AG04450 (cell line): ENCODE results near the gene UPF1. TPM values are rescaled to one million over a fixed set of nuclear protein-coding genes. Genes with fewer than 3 reads are reported as not detected.

Experiments
- CTCF ChIA-PET: fragments of 300-600, 350-600 bp; formaldehyde crosslinking; extraction: SDS; loops from one replicate; lab custom pipeline; 2022; ENCODE audit warnings: antibody characterized with exemption, inconsistent platforms; lab: Charles Lee
- POLR2A ChIA-PET: fragments of 350-600 bp; formaldehyde crosslinking; extraction: SDS; loops from one replicate; lab custom pipeline; 2021; ENCODE audit warnings: antibody characterized with exemption, inconsistent platforms; lab: Yijun Ruan, JAX
- DNase-seq: peaks from one replicate; pipeline ENCODE4 v3.0.0-alpha.2; 2011; ENCODE audit warnings: low read depth, low spot score
- H3K27ac ChIP-seq: one replicate; pipeline ENCODE4 v1.5.1; 2012; ENCODE audit warnings: low read depth, low read length, control low read depth
- H3K27me3 ChIP-seq: one replicate; pipeline ENCODE4 v1.6.0; 2012; ENCODE audit warnings: low read length; ENCODE audit not compliant: control insufficient read depth, insufficient read depth
- H3K4me3 ChIP-seq: 2 replicates; pipeline ENCODE4 v1.5.1; 2011; ENCODE audit warnings: mild to moderate bottlenecking, low read depth, low read length, control low read depth
- H3K9me3 ChIP-seq: 2 replicates; pipeline ENCODE4 v1.5.1; 2012; ENCODE audit warnings: low read length; ENCODE audit not compliant: control insufficient read depth, insufficient read depth
- polyA plus RNA-seq: library from polyadenylated mRNA; depleted of rRNA; stranded (reverse); fragments of >200 nt; gene quantifications from 2 replicates; pipeline ENCODE4 v1.2.3, GENCODE V29; 2011
- TF ChIP-seq, protein P1 (sequence below): IDR thresholded peaks from 2 replicates; pipeline ENCODE4 v1.5.1; 2011; ENCODE audit warnings: low read depth, low read length, control low read depth, inconsistent platforms

UPF1 gene
- polyA plus RNA-seq, 1 experiment = 28.2 TPM

DNA sequence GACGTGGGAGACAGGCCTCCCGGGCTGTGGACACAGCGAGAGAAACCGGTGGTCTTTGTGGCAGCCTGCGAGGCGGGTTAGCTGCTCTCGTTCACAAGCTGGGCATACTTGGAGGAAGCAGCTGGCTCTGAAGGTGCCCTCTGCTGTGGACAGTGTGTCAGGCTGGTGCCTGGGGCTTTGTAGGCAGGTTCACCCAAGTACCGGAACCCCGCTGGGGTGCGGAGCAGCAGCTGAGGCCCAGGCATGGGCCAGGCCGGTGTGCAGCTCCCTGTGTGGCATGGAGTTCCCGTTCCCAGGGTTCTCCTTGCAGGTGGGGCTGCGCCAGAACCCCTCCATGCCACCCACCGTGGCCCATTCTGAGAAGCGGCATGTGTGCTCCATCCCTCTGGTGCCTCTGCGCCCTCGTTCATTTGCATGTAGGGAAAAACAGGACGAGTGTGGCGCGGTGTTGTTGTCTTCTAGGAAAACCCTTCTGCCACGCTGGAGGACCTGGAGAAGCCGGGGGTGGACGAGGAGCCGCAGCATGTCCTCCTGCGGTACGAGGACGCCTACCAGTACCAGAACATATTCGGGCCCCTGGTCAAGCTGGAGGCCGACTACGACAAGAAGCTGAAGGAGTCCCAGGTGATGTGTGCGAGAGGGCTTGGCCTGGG, 20.0 kb downstream of the UPF1 start:
- Histone ChIP-seq H3K4me3 (no peak overlapping the region), H3K27me3 (no peaks in the 10 kb centered on the region), H3K27ac (no peak overlapping the region), H3K9me3 (no peaks in the 10 kb centered on the region; the same call in 1 of the 2 replicates)
- TF ChIP-seq, protein P1, sequence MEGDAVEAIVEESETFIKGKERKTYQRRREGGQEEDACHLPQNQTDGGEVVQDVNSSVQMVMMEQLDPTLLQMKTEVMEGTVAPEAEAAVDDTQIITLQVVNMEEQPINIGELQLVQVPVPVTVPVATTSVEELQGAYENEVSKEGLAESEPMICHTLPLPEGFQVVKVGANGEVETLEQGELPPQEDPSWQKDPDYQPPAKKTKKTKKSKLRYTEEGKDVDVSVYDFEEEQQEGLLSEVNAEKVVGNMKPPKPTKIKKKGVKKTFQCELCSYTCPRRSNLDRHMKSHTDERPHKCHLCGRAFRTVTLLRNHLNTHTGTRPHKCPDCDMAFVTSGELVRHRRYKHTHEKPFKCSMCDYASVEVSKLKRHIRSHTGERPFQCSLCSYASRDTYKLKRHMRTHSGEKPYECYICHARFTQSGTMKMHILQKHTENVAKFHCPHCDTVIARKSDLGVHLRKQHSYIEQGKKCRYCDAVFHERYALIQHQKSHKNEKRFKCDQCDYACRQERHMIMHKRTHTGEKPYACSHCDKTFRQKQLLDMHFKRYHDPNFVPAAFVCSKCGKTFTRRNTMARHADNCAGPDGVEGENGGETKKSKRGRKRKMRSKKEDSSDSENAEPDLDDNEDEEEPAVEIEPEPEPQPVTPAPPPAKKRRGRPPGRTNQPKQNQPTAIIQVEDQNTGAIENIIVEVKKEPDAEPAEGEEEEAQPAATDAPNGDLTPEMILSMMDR = no peak
- ChIA-PET POLR2A (no interaction called here), CTCF (no interaction called here)
- DNase-seq = no peak

GRCh38 chr19:18852648-18853047, 20.9 kb downstream of the UPF1 start:
- POLR2A ChIA-PET = no interaction called here

DNA sequence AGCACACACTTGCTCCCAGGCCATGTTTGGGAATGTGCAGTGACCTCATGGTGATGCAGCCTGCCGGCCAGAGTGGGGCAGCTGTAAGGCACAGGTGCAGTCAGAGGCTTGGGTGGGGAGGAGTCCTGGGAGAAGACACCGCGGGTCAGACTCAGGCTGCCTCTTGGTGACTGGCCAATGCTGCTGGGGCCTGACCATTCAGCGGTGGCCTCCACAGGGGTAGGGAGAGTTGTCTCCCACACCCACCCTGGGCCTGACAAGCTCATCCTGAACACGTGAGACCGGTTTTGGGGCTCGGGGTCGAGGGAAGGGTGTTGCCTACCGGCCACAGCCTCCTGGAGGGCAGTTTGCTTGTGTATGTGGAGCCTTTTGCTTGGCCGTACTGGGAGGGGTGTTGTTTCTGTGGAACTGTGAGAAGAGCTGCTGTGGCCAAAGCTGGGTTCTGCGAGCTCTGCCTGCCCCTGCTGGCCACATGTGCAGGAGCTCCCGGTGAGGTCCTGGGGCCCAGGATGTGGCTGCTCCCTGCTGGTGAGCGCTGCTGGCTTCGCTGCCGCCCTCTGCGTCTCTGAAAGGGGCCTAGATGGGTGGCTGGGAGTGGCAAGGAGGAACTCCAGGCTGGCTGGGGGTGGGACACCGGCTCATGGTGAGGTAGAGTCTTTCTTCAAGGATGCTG, 22.1 kb downstream of the UPF1 start:
- Histone ChIP-seq H3K27ac (no peak overlapping the region), H3K4me3 (no peak overlapping the region), H3K9me3 (no peaks in the 10 kb centered on the region; the same call in 1 of the 2 replicates), H3K27me3 (no peaks in the 10 kb centered on the region)
- CTCF ChIA-PET = interaction anchor here (4.9 kb wide), 1 partner anchor 13 kb away, joined by 25 read pairs; no protein-coding TSS in a partner anchor
- DNase-seq = no peak
- POLR2A ChIA-PET = no interaction called here
- TF ChIP-seq, protein P1 = no peak

More at GRCh38 chr19:18852648-18853047, 20.9 kb downstream of the UPF1 start:
- H3K9me3 ChIP-seq = no peaks in the 10 kb centered on the region; the same call in 1 of the 2 replicates
- H3K27me3 ChIP-seq = no peaks in the 10 kb centered on the region
- CTCF ChIA-PET = no interaction called here
- no peak overlapping the region for H3K4me3 ChIP-seq
- TF ChIP-seq, protein P1 = no peak
- DNase-seq = no peak
- no peak overlapping the region for H3K27ac ChIP-seq

DNA sequence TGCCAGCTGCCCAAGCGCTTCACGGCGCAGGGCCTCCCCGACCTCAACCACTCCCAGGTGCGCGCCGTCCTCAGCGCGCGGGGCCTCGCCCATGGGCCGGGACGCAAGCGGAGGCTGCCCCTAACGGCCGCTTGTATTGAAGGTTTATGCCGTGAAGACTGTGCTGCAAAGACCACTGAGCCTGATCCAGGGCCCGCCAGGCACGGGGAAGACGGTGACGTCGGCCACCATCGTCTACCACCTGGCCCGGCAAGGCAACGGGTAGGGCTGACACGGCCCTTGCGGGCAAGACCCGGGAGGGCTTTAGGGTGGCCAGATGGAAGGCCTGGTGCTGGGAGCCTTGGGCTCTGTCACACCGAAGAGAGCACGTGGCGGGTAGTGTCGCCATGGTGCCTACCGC, 23.2 kb downstream of the UPF1 start:
- no peak overlapping the region for H3K4me3 ChIP-seq
- no peak overlapping the region for H3K27ac ChIP-seq
- H3K9me3 ChIP-seq = no peaks in the 10 kb centered on the region; the same call in 1 of the 2 replicates
- no peak for DNase-seq
- ChIA-PET POLR2A (no interaction called here), CTCF (interaction anchor here (1.2 to 4.9 kb wide), 3 partner anchors 8 to 12 kb away, joined by 3 to 25 read pairs (median 5); no protein-coding TSS in a partner anchor)
- no peaks in the 10 kb centered on the region for H3K27me3 ChIP-seq
- TF ChIP-seq, protein P1 = no peak
